ENCODE results near the gene RABL2A. TPM values are rescaled to one million over a fixed set of nuclear protein-coding genes. Genes with fewer than 3 reads are reported as not detected.
"Not testable (repeated sequence)": the region's sequence is repeated elsewhere in the genome, so short reads cannot be mapped to it uniquely, and the experiment has no call there.

Gene RABL2A
- total RNA-seq, 1 experiment from 2014 or later, result 15.2 TPM

DNA sequence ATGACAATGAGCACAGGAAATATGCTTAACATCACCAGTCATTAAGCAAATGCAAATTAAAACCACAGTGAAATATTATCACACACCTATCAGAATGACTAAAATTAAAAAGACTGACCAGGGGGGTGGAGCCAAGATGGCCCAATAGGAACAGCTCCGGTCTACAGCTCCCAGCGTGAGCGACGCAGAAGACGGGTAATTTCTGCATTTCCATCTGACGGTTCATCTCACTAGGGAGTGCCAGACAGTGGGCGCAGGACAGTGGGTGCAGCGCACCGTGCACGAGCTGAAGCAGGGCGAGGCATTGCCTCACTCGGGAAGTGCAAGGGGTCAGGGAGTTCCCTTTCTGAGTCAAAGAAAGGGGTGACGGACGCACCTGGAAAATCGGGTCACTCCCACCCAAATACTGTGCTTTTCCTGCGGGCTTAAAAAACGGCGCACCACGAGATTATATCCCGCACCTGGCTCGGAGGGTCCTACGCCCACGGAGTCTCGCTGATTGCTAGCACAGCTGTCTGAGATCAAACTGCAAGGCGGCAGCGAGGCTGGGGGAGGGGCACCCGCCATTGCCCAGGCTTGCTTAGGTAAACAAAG, 29.1 kb downstream of the RABL2A start:
- intact Hi-C loops (cut with micrococcal nuclease; ENCODE audit: unreplicated experiment); H3K27me3 ChIP-seq (replicated peaks; ENCODE audit: control insufficient read depth, insufficient read depth, low read length); H3K9me3 Mint-ChIP-seq (ENCODE audit: unreplicated experiment); CTCF ChIA-PET; H3K27me3 Mint-ChIP-seq (ENCODE audit: insufficient read depth, unreplicated experiment); H3K36me3 Mint-ChIP-seq (ENCODE audit: insufficient read depth, unreplicated experiment); H3K4me1 Mint-ChIP-seq (ENCODE audit: low read depth, unreplicated experiment); H3K9me3 ChIP-seq; H3K36me3 ChIP-seq (ENCODE audit: control insufficient read depth, insufficient read depth, low read length); H3K4me1 ChIP-seq: not testable (repeated sequence)
- peak; percentile 61 to 67 for DNase-seq
- Mint-ChIP-seq H3K27ac (ENCODE audit: unreplicated experiment) (peak overlapping the region; percentile 90), H3K4me3 (ENCODE audit: unreplicated experiment) (peak overlapping the region; percentile 95)
- H3K4me3 ChIP-seq (ENCODE audit: low read depth, low read length), result peak overlapping the region; percentile 40
- TSS peak; percentile 44 for BruUV-seq (replicated peaks)
- POLR2A ChIA-PET, result interaction anchor here (0.6 kb wide), 1 partner anchor 8 kb away, joined by 4 read pairs; no protein-coding TSS in a partner anchor

DNA sequence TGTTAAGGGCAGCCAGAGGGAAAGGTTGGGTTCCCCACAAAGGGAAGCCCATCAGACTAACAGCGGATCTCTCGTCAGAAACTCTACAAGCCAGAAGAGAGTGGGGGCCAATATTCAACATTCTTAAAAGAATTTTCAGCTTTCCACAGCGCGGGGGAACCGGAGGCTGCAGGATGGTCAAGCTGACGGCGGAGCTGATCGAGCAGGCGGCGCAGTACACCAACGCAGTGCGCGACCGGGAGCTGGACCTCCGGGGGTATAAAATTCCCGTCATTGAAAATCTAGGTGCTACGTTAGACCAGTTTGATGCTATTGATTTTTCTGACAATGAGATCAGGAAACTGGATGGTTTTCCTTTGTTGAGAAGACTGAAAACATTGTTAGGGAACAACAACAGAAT, 30.7 kb downstream of the RABL2A start:
- not testable (repeated sequence) for H3K27ac Mint-ChIP-seq (ENCODE audit: unreplicated experiment); H3K36me3 Mint-ChIP-seq (ENCODE audit: insufficient read depth, unreplicated experiment); BruUV-seq (replicated peaks)

DNA sequence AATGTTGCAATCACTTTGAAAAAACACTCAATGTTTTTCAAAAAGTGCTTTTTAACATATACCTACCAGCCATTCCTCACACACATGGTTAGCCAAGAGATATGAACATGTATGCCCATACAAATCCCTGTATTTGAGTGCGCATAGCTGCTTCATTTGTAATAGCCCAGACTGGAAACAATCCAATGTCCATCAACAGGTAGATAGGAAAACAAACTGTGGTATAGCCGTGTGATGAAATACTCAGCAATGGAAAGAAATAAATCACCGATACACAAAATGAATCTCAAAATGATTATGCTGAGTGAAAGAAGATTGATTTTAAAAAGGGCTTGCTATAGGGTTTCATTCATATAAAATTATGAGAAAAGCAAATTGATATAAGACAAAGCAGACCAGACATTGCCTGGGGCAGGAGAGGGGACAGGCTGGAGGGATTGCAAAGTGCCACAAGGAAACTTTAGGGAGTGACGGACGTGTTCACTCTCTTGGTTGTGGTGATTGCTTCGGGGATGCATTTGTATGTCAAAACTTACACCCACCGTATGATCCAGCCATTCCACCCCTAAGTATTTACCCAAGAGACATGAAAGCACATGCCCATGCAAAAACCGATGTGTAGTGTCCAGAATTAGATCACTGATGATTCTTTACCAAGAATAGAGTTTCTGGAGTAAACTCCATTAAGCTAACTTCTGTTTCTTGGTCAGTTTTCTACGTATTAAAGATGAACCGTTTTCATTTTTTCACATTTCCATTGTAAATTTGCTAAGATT, 36.4 kb downstream of the RABL2A start:
- BruUV-seq (replicated peaks); H3K9me3 ChIP-seq; DNase-seq; H3K4me3 ChIP-seq (ENCODE audit: low read depth, low read length); H3K27me3 ChIP-seq (replicated peaks; ENCODE audit: control insufficient read depth, insufficient read depth, low read length); intact Hi-C loops (cut with micrococcal nuclease; ENCODE audit: unreplicated experiment); H3K4me1 ChIP-seq; H3K9me3 Mint-ChIP-seq (ENCODE audit: unreplicated experiment); POLR2A ChIA-PET; H3K27me3 Mint-ChIP-seq (ENCODE audit: insufficient read depth, unreplicated experiment); CTCF ChIA-PET; H3K36me3 ChIP-seq (ENCODE audit: control insufficient read depth, insufficient read depth, low read length); H3K4me3 Mint-ChIP-seq (ENCODE audit: unreplicated experiment); H3K27ac Mint-ChIP-seq (ENCODE audit: unreplicated experiment); H3K36me3 Mint-ChIP-seq (ENCODE audit: insufficient read depth, unreplicated experiment); H3K4me1 Mint-ChIP-seq (ENCODE audit: low read depth, unreplicated experiment): not testable (repeated sequence)

More for the DNA sequence above, 30.7 kb downstream of the RABL2A start:
- DNase-seq; H3K27me3 Mint-ChIP-seq (ENCODE audit: insufficient read depth, unreplicated experiment); intact Hi-C loops (cut with micrococcal nuclease; ENCODE audit: unreplicated experiment); H3K27me3 ChIP-seq (replicated peaks; ENCODE audit: control insufficient read depth, insufficient read depth, low read length); H3K36me3 ChIP-seq (ENCODE audit: control insufficient read depth, insufficient read depth, low read length); H3K9me3 ChIP-seq; H3K9me3 Mint-ChIP-seq (ENCODE audit: unreplicated experiment); H3K4me1 Mint-ChIP-seq (ENCODE audit: low read depth, unreplicated experiment); CTCF ChIA-PET; H3K4me3 ChIP-seq (ENCODE audit: low read depth, low read length); H3K4me1 ChIP-seq; POLR2A ChIA-PET; H3K4me3 Mint-ChIP-seq (ENCODE audit: unreplicated experiment): not testable (repeated sequence)

DNA sequence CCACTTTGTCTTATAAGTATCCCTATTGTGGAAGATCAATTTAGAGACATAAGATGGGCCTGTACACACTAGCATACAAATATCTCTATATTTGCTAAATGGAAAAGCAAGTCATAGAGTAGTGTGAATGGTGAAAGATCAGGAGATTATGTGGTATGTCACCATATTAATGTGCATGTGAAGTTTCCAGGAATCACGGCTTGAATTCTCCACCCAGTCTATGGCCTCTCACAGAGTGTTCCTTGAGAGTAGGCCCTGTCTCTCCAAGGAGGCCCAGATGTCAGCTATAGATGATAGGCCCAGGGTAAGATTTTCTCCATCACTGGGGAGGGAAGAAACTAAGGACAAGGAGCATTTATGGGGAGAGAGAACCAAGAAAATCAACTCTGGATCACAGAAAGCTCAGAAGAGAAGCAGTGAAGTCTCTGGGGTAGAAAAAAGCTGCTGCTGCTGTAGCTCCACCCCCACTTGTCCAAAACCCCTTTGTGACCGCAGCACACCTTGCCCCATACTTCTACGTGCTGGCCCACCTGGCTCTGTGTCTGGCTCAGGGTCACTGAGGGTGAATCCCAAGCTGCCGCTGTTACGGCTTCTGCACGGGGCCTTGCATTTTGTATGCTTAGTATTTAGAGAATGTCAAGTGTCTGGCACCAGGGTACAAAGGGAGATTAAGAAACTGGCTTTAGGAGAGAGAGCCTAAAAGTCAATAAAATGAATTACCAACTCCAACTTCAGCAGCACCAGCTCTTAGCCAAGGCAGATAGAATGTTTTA, 37.9 kb downstream of the RABL2A start:
- H3K9me3 Mint-ChIP-seq (ENCODE audit: unreplicated experiment); H3K4me3 ChIP-seq (ENCODE audit: low read depth, low read length); H3K36me3 Mint-ChIP-seq (ENCODE audit: insufficient read depth, unreplicated experiment); H3K4me1 Mint-ChIP-seq (ENCODE audit: low read depth, unreplicated experiment); H3K27ac Mint-ChIP-seq (ENCODE audit: unreplicated experiment); DNase-seq; H3K4me3 Mint-ChIP-seq (ENCODE audit: unreplicated experiment); H3K36me3 ChIP-seq (ENCODE audit: control insufficient read depth, insufficient read depth, low read length); intact Hi-C loops (cut with micrococcal nuclease; ENCODE audit: unreplicated experiment); H3K4me1 ChIP-seq; H3K27me3 ChIP-seq (replicated peaks; ENCODE audit: control insufficient read depth, insufficient read depth, low read length); H3K9me3 ChIP-seq; BruUV-seq (replicated peaks); H3K27me3 Mint-ChIP-seq (ENCODE audit: insufficient read depth, unreplicated experiment); CTCF ChIA-PET: not testable (repeated sequence)
- POLR2A ChIA-PET, result interaction anchor here (0.7 kb wide), 1 partner anchor 9 kb away, joined by 4 read pairs; no protein-coding TSS in a partner anchor

DNA sequence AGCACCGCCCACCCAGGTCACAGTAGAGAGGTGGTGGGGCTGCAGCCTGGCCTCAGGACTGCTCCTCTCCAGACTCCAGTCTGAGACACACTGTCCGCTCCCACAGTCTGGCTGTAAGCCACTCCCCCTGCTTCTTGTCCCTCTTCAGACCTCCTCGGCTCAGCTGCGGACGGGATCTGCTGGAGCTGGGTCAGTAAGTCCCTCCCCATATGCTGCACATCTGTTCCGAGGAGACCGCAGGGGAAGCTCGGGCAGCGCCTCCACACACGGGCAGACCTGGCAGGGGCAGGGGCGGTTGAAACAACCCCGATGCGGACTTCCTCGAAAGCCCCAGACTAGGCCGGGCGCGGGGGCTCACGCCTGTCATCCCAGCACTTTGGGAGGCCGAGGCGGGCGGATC, 41.9 kb downstream of the RABL2A start:
- BruUV-seq (replicated peaks); H3K27me3 ChIP-seq (replicated peaks; ENCODE audit: control insufficient read depth, insufficient read depth, low read length); H3K9me3 Mint-ChIP-seq (ENCODE audit: unreplicated experiment); H3K4me3 Mint-ChIP-seq (ENCODE audit: unreplicated experiment); H3K27ac Mint-ChIP-seq (ENCODE audit: unreplicated experiment); POLR2A ChIA-PET; intact Hi-C loops (cut with micrococcal nuclease; ENCODE audit: unreplicated experiment); H3K4me3 ChIP-seq (ENCODE audit: low read depth, low read length); H3K36me3 Mint-ChIP-seq (ENCODE audit: insufficient read depth, unreplicated experiment); H3K4me1 Mint-ChIP-seq (ENCODE audit: low read depth, unreplicated experiment); DNase-seq; H3K4me1 ChIP-seq; H3K27me3 Mint-ChIP-seq (ENCODE audit: insufficient read depth, unreplicated experiment); H3K9me3 ChIP-seq; H3K36me3 ChIP-seq (ENCODE audit: control insufficient read depth, insufficient read depth, low read length); CTCF ChIA-PET: not testable (repeated sequence)
